WERI-Rb-1 (cell line): Measurements from ENCODE around the gene ZNF525.
"Not testable (repeated sequence)": the region's sequence is repeated elsewhere in the genome, so short reads cannot be mapped to it uniquely, and the experiment has no call there.

Experiments
- DNase-seq: peaks from one replicate; pipeline ENCODE4 v3.0.0-alpha.2; 2020
- H3K27ac ChIP-seq: fragments of 250-450 bp; sonication (Bioruptor Pico); 2 replicates; pipeline ENCODE4 v1.5.1; 2020; ENCODE audit warnings: mild to moderate bottlenecking, moderate library complexity
- H3K27me3 ChIP-seq: fragments of 250-450 bp; sonication (Bioruptor Pico); 2 replicates; pipeline ENCODE4 v1.5.1; 2021; ENCODE audit warnings: mild to moderate bottlenecking, low read depth, moderate library complexity; ENCODE audit not compliant: insufficient read depth, severe bottlenecking
- H3K36me3 ChIP-seq: fragments of 250-450 bp; sonication (Bioruptor Pico); 2 replicates; pipeline ENCODE4 v1.5.1; 2020; ENCODE audit warnings: mild to moderate bottlenecking, moderate library complexity
- H3K4me3 ChIP-seq: 2 replicates; pipeline ENCODE4 v1.5.1; 2011; ENCODE audit warnings: low read depth, mild to moderate bottlenecking, control low read depth, low read length
- H3K9me3 ChIP-seq: fragments of 250-450 bp; sonication (Bioruptor Pico); 2 replicates; pipeline ENCODE4 v1.5.1; 2021; ENCODE audit warnings: mild to moderate bottlenecking, moderate library complexity; ENCODE audit not compliant: severe bottlenecking
- TF ChIP-seq, protein P1 (sequence below): IDR thresholded peaks from 2 replicates; pipeline ENCODE4 v1.5.1; 2011; ENCODE audit warnings: low read depth, mild to moderate bottlenecking, control low read depth, inconsistent platforms, low read length

ZNF525 gene

DNA sequence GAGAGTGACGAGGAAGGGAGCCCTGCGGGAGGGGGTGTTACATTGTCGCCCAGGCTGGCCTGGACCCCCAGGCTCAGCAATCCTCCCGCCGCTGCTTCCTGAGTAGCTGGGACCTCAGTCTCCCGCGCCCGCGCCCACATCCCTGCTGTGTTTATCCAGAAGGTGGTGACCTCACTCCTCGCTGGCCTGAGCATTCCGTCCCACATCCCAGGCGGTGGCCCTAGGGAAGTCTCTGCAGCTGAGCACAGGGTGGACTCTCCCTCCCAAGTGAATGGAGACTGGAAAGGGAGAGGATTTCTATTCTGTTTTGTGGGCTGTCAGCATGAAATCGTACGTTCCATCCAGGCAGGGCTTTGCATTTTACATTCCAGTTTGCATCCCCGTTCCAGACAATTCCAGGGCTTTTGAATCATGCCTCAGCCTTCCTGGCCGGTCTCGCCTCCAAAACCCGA is 29.0 kb downstream of the ZNF525 start:
- H3K4me3 ChIP-seq = peak overlapping the region; percentile 85
- no peaks in the 10 kb centered on the region for H3K36me3 ChIP-seq
- no peaks in the 10 kb centered on the region for H3K27me3 ChIP-seq
- peak overlapping the region; percentile 60 for H3K27ac ChIP-seq
- TF ChIP-seq, protein P1, sequence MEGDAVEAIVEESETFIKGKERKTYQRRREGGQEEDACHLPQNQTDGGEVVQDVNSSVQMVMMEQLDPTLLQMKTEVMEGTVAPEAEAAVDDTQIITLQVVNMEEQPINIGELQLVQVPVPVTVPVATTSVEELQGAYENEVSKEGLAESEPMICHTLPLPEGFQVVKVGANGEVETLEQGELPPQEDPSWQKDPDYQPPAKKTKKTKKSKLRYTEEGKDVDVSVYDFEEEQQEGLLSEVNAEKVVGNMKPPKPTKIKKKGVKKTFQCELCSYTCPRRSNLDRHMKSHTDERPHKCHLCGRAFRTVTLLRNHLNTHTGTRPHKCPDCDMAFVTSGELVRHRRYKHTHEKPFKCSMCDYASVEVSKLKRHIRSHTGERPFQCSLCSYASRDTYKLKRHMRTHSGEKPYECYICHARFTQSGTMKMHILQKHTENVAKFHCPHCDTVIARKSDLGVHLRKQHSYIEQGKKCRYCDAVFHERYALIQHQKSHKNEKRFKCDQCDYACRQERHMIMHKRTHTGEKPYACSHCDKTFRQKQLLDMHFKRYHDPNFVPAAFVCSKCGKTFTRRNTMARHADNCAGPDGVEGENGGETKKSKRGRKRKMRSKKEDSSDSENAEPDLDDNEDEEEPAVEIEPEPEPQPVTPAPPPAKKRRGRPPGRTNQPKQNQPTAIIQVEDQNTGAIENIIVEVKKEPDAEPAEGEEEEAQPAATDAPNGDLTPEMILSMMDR = no peak
- DNase-seq = peak; percentile 47
- H3K9me3 ChIP-seq = peaks cover 6% of the 10 kb centered on the region

DNA sequence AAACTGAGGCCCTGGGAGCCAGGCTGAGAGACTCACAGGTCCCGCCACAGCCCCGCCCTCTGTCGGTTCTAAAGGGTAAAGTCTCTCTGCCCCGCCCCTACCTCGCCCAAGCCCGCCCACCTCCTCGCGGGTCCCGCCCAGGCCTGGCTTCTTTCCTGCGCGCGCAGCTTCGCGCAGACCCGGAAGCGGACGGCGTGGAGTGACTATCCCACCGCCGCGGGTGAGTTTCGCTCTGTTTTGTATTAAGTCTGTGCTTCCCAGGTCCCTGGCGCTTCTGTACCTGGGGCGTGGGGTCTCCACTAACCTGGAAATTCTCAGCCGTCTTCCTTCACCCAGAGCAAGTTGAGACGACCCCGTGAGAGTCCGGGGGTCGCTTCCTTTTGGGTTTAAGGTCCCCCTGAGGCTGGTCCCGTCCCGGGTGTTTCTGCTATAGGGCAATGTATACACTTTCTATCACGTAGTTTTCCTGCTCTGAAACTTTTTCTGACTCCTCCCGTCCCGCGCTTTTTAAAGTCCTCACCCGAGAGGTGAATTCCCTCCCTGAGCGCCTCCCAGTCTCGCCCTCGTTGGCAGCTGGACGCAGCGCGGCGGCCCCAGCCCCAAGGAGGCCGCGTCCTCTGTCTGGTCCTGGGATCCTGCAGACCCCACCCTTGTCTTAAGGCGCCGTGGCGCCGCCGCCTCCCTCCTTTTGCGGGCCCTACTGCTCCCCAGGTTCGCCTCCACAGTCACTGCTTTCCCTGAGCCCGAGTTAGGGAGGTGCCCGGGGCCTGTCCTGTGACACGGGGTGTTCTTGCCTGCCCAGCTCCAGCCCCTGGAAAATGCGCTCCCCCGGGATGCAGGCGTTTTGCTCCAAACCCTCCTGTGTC is 29.7 kb downstream of the ZNF525 start, which contains the start of gene ZNF765:
Gene ZNF765, plus strand, starts transcription at position 176 of the 866 bp plus-strand sequence. CDS start 2,867 bp downstream, outside the sequence.
- Histone ChIP-seq H3K4me3 (peak within 1 kb of the TSS; percentile 85), H3K27ac (peak within 1 kb of the TSS; percentile 60), H3K27me3 (no peaks in the 10 kb centered on the region), H3K9me3 (peaks cover 6% of the 10 kb centered on the region), H3K36me3 (peaks cover 4% of the 10 kb centered on the region; the same call in 1 of the 2 replicates)
- peak; percentile 92 for DNase-seq
- TF ChIP-seq, protein P1 = no peak

- H3K9me3 ChIP-seq, DNase-seq, H3K27me3 ChIP-seq, H3K36me3 ChIP-seq: not testable (repeated sequence)
- peak overlapping the region; percentile 85 for H3K4me3 ChIP-seq
- peak overlapping the region; percentile 60; the same call in 1 of the 2 replicates for H3K27ac ChIP-seq
These were observed 30.5 kb downstream of the ZNF525 start for GRCh38 chr19:53395840-53396524.

- DNase-seq = no peak
- Histone ChIP-seq H3K36me3 (peaks cover 6% of the 10 kb centered on the region; the same call in 1 of the 2 replicates), H3K9me3 (no peaks in the 10 kb centered on the region), H3K4me3 (no peak overlapping the region), H3K27ac (no peak overlapping the region), H3K27me3 (no peaks in the 10 kb centered on the region)
- TF ChIP-seq, protein P1 = no peak
These were observed 31.0 kb downstream of the ZNF525 start for GRCh38 chr19:53396525-53396868.

DNA sequence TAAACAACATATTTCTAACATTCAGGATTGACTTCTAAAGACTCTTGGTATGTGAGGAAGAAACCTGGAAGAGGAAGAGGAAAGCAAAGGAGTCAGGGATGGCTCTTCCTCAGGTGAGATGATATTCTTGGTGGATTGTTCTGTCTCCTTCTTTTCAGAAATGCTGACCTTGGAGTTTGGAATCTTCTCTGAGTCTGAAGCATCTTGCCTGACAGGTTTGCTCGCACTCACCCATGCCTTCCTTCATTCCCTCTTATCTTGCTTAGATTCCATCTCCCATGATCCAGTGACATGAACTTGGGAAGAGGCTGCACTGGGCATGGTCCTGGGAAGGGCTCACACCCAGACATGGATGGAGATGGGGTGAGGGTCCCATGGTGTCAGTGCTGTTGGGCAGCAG is 32.4 kb downstream of the ZNF525 start:
- not testable (repeated sequence) for H3K27ac ChIP-seq, DNase-seq, H3K36me3 ChIP-seq, H3K4me3 ChIP-seq, H3K27me3 ChIP-seq, H3K9me3 ChIP-seq

DNA sequence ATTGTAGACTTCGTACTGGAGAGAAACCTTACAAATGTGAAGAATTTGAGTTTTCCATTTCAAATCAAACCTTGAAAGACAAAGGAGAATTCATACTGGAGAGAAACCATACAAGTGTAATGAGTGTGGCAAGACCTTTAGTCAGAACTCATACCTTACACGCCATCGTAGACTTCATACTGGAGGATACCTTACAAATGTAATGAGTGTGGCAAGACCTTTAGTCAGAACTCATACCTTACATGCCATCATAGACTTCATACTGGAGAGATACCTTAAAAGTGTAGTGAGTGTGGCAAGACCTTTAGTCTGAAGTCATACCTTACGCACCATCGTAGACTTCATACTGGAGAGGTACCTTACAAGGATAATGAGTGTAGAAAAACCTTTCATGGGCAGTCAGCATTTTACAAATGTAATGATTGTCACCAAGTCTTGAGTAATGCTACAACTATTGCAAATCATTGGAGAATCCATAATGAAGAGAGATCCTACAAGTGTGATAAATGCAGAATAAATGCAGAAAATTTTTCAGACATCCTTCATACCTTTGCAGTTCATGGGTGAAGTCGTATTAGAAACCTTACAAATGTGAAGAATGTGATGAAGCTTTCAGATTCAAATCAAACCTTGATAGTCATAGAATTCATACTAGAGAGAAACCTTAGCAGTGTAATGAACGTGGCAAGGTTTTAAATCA is 44.1 kb downstream of the ZNF525 start:
- Histone ChIP-seq H3K27me3 (no peaks in the 10 kb centered on the region), H3K9me3 (peaks cover 2% of the 10 kb centered on the region), H3K36me3 (peaks cover 28% of the 10 kb centered on the region), H3K4me3 (no peak overlapping the region), H3K27ac (no peak overlapping the region)
- no peak for DNase-seq
- TF ChIP-seq, protein P1 = no peak

GRCh38 chr19:53420520-53421315 is 55.2 kb downstream of the ZNF525 start:
- not testable (repeated sequence) for H3K27me3 ChIP-seq, H3K36me3 ChIP-seq, H3K27ac ChIP-seq, DNase-seq, H3K4me3 ChIP-seq, H3K9me3 ChIP-seq
